GM12878 (cell line): Measurements from ENCODE around the gene KREMEN2. TPM values are rescaled to one million over a fixed set of nuclear protein-coding genes. Genes with fewer than 3 reads are reported as not detected.

ENCODE experiments used
- ASH2L ChIP-seq: fragments of 300-600, 200-600 bp; sonication (generic); IDR thresholded peaks from 2 replicates; pipeline ENCODE4 v1.6.1; 2017; ENCODE audit warnings: low read depth, mild to moderate bottlenecking, borderline replicate concordance
- CBFB ChIP-seq: IDR thresholded peaks from 2 replicates; pipeline ENCODE4 v1.6.1; 2016; ENCODE audit warnings: antibody characterized with exemption, low read depth
- CHD1 ChIP-seq: IDR thresholded peaks from 2 replicates; pipeline ENCODE4 v1.6.1; 2012; ENCODE audit warnings: low read depth, low read length, improper control_type of control experiment
- CHD2 ChIP-seq: IDR thresholded peaks from 2 replicates; pipeline ENCODE4 v1.6.1; 2011; ENCODE audit warnings: low read depth, low read length, improper control_type of control experiment, borderline replicate concordance
- CREM ChIP-seq: IDR thresholded peaks from 2 replicates; pipeline ENCODE4 v1.6.1; 2014; ENCODE audit warnings: antibody characterized with exemption, low read depth
- DPF2 ChIP-seq: fragments of 450-650 bp; IDR thresholded peaks from 2 replicates; pipeline ENCODE4 v1.6.1; 2017; ENCODE audit warnings: mild to moderate bottlenecking
- FOS ChIP-seq: IDR thresholded peaks from 3 replicates; pipeline ENCODE4 v1.6.1; 2011; ENCODE audit warnings: borderline replicate concordance; ENCODE audit not compliant: insufficient read length; ENCODE audit errors: extremely low read depth
- GABPA ChIP-seq: IDR thresholded peaks from 2 replicates; pipeline ENCODE4 v1.6.1; 2014; ENCODE audit warnings: antibody characterized with exemption, low read depth, mild to moderate bottlenecking, inconsistent platforms
- IRF4 ChIP-seq: IDR thresholded peaks from 2 replicates; pipeline ENCODE4 v1.6.1; 2011; ENCODE audit warnings: low read depth, low read length
- KDM1A ChIP-seq: fragments of 200-600 bp; sonication (generic); IDR thresholded peaks from 2 replicates; pipeline ENCODE4 v1.6.1; 2016; ENCODE audit warnings: borderline replicate concordance
- MYC ChIP-seq: IDR thresholded peaks from 2 replicates; pipeline ENCODE4 v1.6.1; 2011; ENCODE audit warnings: mild to moderate bottlenecking, low read length, moderate library complexity, inconsistent platforms; ENCODE audit not compliant: insufficient read depth, insufficient replicate concordance, insufficient read length, severe bottlenecking
- NFIC ChIP-seq: IDR thresholded peaks from 2 replicates; pipeline ENCODE4 v1.6.1; 2012; ENCODE audit warnings: low read depth, mild to moderate bottlenecking, inconsistent platforms, low read length, moderate library complexity
- PAX5 ChIP-seq: IDR thresholded peaks from 2 replicates; pipeline ENCODE4 v1.6.1; 2011; ENCODE audit warnings: low read depth, low read length, borderline replicate concordance
- PAX8 ChIP-seq: fragments of 450-650 bp; IDR thresholded peaks from 2 replicates; pipeline ENCODE4 v1.6.1; 2017; ENCODE audit warnings: mild to moderate bottlenecking, moderate library complexity
- PML ChIP-seq: IDR thresholded peaks from 2 replicates; pipeline ENCODE4 v1.6.1; 2012; ENCODE audit warnings: low read length, inconsistent platforms
- POLR2AphosphoS5 ChIP-seq: IDR thresholded peaks from 2 replicates; pipeline ENCODE4 v1.6.1; 2011; ENCODE audit warnings: mild to moderate bottlenecking, low read length, inconsistent platforms
- RBBP5 ChIP-seq: fragments of 200-600 bp; sonication (generic); conservative IDR thresholded peaks from 2 replicates; pipeline ENCODE4 v1.6.1; 2016
- RUNX3 ChIP-seq: IDR thresholded peaks from 2 replicates; pipeline ENCODE4 v1.6.1; 2012; ENCODE audit warnings: low read length, inconsistent platforms
- SMARCA5 ChIP-seq: fragments of 450-650 bp; IDR thresholded peaks from 2 replicates; pipeline ENCODE4 v1.6.1; 2017; ENCODE audit warnings: mild to moderate bottlenecking
- SRF ChIP-seq, 2 experiments: IDR thresholded peaks; 2 replicates each; pipeline ENCODE4 v1.6.1; 2011; ENCODE audit warnings: low read depth in 2 of 2, low read length in 2 of 2, mild to moderate bottlenecking in 1 of 2, moderate library complexity in 1 of 2
- SUPT20H ChIP-seq: IDR thresholded peaks from 2 replicates; pipeline ENCODE4 v1.6.1; 2011; ENCODE audit warnings: low read depth, mild to moderate bottlenecking, low read length, moderate library complexity, borderline replicate concordance; ENCODE audit not compliant: control insufficient read depth
- YBX1 ChIP-seq: fragments of 450-650 bp; IDR thresholded peaks from 2 replicates; pipeline ENCODE4 v1.6.1; 2016; ENCODE audit warnings: antibody characterized with exemption
- ZNF217 ChIP-seq: fragments of 450-650 bp; IDR thresholded peaks from 2 replicates; pipeline ENCODE4 v1.6.1; 2017; ENCODE audit warnings: antibody characterized with exemption, mild to moderate bottlenecking
- ZNF274 ChIP-seq: IDR thresholded peaks from one replicate; pipeline ENCODE4 v1.8.0; 2011; ENCODE audit not compliant: insufficient read length, insufficient read depth
- polyA plus RNA-seq, 11 experiments: library from polyadenylated mRNA; depleted of rRNA in 4 of 11; unstranded in 6 of 11; stranded (reverse) in 5 of 11; fragments of >200 nt; fragmentation: Nextera tagmentation in 4 of 11; fragmentation: Illumina TruSeq in 1 of 11; extraction: Ambion mirVana in 4 of 11; extraction: Trizol in 1 of 11; gene quantifications; 1 replicate in 1 of 11; 2 replicates in 10 of 11; pipeline versions ENCODE4 v1.2.1 to v1.2.3, GENCODE V29; 2011 to 2016; ENCODE audit warnings: inconsistent platforms in 2 of 11, missing spikeins in 2 of 11, low read depth in 1 of 11
- total RNA-seq, 4 experiments: library from RNA; depleted of rRNA in 3 of 4; stranded (reverse); fragments of >200 nt in 3 of 4; fragmentation: Illumina TruSeq in 1 of 4; extraction: Trizol in 1 of 4; gene quantifications; 2 replicates each; pipeline versions ENCODE4 v1.2.1 to v1.2.3, GENCODE V29; 2013 to 2021
- TF ChIP-seq, protein P1 (sequence below): IDR thresholded peaks from 2 replicates; pipeline ENCODE4 v1.6.1; 2011; ENCODE audit warnings: low read depth, low read length, improper control_type of control experiment, borderline replicate concordance
- TF ChIP-seq, protein P2 (sequence below): IDR thresholded peaks from 2 replicates; pipeline ENCODE4 v1.6.1; 2012; ENCODE audit warnings: low read depth, low read length, improper control_type of control experiment
- TF ChIP-seq, protein P3 (sequence below): fragments of 450-650 bp; IDR thresholded peaks from 2 replicates; pipeline ENCODE4 v1.6.1; 2017; ENCODE audit warnings: antibody characterized with exemption, mild to moderate bottlenecking, moderate library complexity
- TF ChIP-seq, protein P4 (sequence below): IDR thresholded peaks from 2 replicates; pipeline ENCODE4 v1.6.1; 2011; ENCODE audit warnings: low read depth, mild to moderate bottlenecking, low read length, moderate library complexity, borderline replicate concordance; ENCODE audit errors: extremely low read depth

KREMEN2 gene
- total and polyA plus RNA-seq, 10 of the 15 experiments (the other 5 are each of a cell fraction or from before 2014, with no cell fraction given), result 0.06 to 3.7 (median 0.83) TPM; not detected in 2

DNA sequence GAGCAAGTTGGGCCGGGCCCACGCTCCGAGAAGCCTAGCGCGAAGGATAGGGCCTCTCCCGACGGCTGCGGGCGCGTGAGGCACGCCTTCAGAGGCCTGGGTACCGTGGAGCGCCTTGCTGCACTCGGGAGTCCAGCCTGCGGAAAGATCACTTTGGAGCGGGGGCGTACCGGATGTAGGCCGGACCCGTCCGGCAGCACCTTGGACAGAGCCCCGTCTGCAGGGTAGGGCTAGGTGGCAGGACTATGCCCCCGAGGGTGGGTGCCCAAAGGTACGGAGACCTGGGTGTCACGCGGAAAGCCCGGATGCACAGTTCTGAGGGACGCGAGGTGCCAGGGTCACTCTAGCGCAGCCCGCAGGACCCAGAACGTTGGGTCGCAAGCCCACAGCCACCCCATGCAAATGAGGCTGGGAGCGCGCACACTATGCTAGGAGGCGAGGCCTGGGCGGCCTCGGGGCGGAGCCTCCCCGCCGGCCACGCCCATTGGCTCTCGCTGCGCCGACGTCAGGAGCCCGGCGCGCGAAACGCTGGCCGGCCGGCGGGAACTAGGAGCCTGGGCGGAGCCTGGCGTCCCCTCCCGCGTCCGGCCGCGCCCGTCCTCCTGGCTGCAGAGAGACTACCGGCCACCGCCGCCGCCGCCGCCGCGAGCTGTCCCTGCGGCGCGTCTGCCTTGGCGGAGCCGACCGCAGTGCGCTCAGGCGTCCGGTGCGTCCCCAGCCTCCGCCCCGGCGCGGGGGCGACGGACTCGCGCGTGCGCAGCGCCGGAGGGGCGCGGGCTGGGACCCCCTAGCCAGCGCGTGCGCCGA, 4.9 kb downstream of the KREMEN2 start, which contains the start of gene PAQR4 (continued):
- TF ChIP-seq PAX5 (peak; percentile 67; the same call in 1 of the 2 replicates), SUPT20H (no peak), ZNF217 (0 out of 2 replicates have a peak, but pooled peaks have one; percentile 21), CBFB (peak; percentile 43; the same call in 1 of the 2 replicates), CHD2 (peak; percentile 9; the same call in 1 of the 2 replicates), FOS (no peak), MYC (no peak), SRF (IDR thresholded peaks at IDR 0.05; ENCODE audit: low read depth in 2 of 2, low read length in 2 of 2) (no peak), GABPA (no peak), DPF2 (peak; percentile 53), SMARCA5 (peak; percentile 25; the same call in 1 of the 2 replicates), IRF4 (no peak), RUNX3 (peak; percentile 33; the same call in 1 of the 2 replicates), RBBP5 (no peak), YBX1 (no peak), ASH2L (no peak), KDM1A (no peak), PAX8 (no peak), CHD1 (no peak), POLR2AphosphoS5 (no peak), NFIC (no peak), CREM (peak; percentile 50), PML (no peak), ZNF274 (no peak)
- TF ChIP-seq, protein P1, sequence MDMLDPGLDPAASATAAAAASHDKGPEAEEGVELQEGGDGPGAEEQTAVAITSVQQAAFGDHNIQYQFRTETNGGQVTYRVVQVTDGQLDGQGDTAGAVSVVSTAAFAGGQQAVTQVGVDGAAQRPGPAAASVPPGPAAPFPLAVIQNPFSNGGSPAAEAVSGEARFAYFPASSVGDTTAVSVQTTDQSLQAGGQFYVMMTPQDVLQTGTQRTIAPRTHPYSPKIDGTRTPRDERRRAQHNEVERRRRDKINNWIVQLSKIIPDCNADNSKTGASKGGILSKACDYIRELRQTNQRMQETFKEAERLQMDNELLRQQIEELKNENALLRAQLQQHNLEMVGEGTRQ, result no peak
- TF ChIP-seq, protein P2, sequence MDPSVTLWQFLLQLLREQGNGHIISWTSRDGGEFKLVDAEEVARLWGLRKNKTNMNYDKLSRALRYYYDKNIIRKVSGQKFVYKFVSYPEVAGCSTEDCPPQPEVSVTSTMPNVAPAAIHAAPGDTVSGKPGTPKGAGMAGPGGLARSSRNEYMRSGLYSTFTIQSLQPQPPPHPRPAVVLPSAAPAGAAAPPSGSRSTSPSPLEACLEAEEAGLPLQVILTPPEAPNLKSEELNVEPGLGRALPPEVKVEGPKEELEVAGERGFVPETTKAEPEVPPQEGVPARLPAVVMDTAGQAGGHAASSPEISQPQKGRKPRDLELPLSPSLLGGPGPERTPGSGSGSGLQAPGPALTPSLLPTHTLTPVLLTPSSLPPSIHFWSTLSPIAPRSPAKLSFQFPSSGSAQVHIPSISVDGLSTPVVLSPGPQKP, result 0 out of 2 replicates have a peak, but pooled peaks have one; percentile 32
- TF ChIP-seq, protein P3, sequence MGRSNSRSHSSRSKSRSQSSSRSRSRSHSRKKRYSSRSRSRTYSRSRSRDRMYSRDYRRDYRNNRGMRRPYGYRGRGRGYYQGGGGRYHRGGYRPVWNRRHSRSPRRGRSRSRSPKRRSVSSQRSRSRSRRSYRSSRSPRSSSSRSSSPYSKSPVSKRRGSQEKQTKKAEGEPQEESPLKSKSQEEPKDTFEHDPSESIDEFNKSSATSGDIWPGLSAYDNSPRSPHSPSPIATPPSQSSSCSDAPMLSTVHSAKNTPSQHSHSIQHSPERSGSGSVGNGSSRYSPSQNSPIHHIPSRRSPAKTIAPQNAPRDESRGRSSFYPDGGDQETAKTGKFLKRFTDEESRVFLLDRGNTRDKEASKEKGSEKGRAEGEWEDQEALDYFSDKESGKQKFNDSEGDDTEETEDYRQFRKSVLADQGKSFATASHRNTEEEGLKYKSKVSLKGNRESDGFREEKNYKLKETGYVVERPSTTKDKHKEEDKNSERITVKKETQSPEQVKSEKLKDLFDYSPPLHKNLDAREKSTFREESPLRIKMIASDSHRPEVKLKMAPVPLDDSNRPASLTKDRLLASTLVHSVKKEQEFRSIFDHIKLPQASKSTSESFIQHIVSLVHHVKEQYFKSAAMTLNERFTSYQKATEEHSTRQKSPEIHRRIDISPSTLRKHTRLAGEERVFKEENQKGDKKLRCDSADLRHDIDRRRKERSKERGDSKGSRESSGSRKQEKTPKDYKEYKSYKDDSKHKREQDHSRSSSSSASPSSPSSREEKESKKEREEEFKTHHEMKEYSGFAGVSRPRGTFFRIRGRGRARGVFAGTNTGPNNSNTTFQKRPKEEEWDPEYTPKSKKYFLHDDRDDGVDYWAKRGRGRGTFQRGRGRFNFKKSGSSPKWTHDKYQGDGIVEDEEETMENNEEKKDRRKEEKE, result no peak
- TF ChIP-seq, protein P4, sequence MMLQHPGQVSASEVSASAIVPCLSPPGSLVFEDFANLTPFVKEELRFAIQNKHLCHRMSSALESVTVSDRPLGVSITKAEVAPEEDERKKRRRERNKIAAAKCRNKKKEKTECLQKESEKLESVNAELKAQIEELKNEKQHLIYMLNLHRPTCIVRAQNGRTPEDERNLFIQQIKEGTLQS, result no peak
